Peyer's patch (tissue), 4 donors: ENCODE data around the gene TMEM164.

ENCODE experiments used
- POLR2A ChIP-seq, 2 donors: fragments of 450-650 bp; IDR thresholded peaks; one replicate each; pipeline ENCODE4 v1.5.1; 2017; ENCODE audit warnings: antibody characterized with exemption in 2 of 2, mild to moderate bottlenecking in 2 of 2, moderate library complexity in 2 of 2
- TF ChIP-seq, protein P1 (sequence below), 6 experiments: fragments of 450-650 bp in 4 of 6; fragments of 200-600 bp in 2 of 6; sonication (generic) in 1 of 6; IDR thresholded peaks; one replicate each; pipeline ENCODE4 v1.5.1; 2017 to 2019; ENCODE audit warnings: antibody characterized with exemption in 6 of 6, mild to moderate bottlenecking in 3 of 6, moderate library complexity in 1 of 6

DNA sequence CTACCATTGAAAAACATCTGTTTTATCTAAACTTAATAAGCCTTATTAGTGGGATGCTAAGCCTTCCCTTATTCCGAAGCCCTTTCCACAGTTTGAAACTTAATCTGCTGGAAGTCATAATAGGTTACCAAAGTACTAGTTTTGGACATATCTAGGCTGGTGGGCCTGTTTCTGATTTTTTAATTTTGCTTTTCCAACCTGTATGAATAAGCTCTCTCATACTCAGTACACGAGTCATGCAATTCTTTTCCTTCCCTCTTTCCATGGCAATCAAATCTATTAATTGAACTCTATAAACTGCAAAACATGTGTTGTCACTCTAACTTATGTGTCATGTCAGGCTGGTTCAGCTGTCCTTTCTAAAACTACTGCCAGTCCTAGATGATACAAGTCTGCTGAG, 224.0 kb downstream of the TMEM164 start:
- no peak for TF ChIP-seq POLR2A (IDR thresholded peaks at IDR 0.05)
- TF ChIP-seq, protein P1, sequence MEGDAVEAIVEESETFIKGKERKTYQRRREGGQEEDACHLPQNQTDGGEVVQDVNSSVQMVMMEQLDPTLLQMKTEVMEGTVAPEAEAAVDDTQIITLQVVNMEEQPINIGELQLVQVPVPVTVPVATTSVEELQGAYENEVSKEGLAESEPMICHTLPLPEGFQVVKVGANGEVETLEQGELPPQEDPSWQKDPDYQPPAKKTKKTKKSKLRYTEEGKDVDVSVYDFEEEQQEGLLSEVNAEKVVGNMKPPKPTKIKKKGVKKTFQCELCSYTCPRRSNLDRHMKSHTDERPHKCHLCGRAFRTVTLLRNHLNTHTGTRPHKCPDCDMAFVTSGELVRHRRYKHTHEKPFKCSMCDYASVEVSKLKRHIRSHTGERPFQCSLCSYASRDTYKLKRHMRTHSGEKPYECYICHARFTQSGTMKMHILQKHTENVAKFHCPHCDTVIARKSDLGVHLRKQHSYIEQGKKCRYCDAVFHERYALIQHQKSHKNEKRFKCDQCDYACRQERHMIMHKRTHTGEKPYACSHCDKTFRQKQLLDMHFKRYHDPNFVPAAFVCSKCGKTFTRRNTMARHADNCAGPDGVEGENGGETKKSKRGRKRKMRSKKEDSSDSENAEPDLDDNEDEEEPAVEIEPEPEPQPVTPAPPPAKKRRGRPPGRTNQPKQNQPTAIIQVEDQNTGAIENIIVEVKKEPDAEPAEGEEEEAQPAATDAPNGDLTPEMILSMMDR (IDR thresholded peaks at IDR 0.05): no peak
